ENCODE data around the gene PDCL2.

PDCL2 gene

DNA sequence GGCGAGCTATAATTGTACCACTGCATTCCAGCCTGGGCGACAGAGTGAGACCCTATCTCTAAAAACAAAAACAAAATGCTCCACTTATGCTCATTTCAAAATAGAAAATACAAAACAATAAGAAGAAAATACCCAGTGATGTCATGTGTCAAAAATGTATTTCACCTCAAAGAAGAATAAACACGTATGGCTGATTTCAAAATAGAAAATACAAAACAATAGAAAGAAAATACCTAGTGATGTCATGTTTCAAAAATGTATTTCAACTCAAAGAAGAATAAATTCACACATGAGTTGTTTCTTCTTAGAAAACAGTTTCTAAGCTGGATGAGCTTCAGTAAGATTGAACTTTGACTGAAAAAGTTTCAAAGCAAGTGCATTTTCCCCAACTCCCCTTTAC lies 20.3 kb upstream of the PDCL2 start:
- TF ChIP-seq CTCF (conservative IDR thresholded peaks at IDR 0.05; ENCODE audit: control insufficient read depth, insufficient read depth, low read depth, low read length) = no peak
- no peak for DNase-seq (ENCODE audit: low read depth)
- H3K4me3 ChIP-seq (ENCODE audit: control insufficient read depth, low read depth, low read length) = no peak overlapping the region

DNA sequence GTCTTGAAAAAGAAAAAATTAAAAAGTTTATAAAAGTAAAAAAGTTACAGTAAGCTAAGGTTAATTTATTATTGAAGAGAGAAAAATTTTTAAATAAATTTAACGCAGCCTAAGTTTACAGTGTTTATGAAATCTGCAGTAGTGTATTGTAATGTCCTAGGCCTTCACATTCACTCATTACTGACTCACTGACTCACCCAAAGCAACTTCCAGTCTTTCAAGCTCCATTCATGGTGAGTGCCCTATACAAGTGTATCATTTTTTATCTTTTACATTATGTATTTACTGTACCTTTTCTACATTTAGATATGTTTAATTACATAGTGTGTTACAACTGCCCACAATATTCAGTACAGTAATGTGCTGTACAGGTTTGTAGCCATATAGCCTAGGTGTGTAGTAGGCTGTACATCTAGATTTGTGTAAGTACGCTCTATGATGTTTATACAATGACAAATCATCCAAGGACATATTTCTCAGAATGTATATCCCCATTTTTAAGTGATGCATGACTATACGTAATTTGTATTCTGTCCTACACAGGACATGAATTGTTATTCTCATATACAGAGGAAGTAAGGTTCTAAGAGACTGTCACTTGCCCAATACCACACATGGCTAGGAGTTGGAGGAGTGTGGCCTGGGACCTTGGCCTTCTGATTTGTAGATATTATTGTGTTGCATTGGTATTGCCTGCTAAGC lies 19.5 kb upstream of the PDCL2 start:
- no peak for TF ChIP-seq CTCF (conservative IDR thresholded peaks at IDR 0.05; ENCODE audit: control insufficient read depth, insufficient read depth, low read depth, low read length)
- DNase-seq (ENCODE audit: low read depth) = peak; percentile 4
- H3K4me3 ChIP-seq (ENCODE audit: control insufficient read depth, low read depth, low read length) = no peak overlapping the region

GRCh38 chr4:55610381-55610780 lies 18.3 kb upstream of the PDCL2 start:
- DNase-seq (ENCODE audit: low read depth) = no peak
- TF ChIP-seq CTCF (conservative IDR thresholded peaks at IDR 0.05; ENCODE audit: control insufficient read depth, insufficient read depth, low read depth, low read length) = no peak
- H3K4me3 ChIP-seq (ENCODE audit: control insufficient read depth, low read depth, low read length) = no peak overlapping the region

DNA sequence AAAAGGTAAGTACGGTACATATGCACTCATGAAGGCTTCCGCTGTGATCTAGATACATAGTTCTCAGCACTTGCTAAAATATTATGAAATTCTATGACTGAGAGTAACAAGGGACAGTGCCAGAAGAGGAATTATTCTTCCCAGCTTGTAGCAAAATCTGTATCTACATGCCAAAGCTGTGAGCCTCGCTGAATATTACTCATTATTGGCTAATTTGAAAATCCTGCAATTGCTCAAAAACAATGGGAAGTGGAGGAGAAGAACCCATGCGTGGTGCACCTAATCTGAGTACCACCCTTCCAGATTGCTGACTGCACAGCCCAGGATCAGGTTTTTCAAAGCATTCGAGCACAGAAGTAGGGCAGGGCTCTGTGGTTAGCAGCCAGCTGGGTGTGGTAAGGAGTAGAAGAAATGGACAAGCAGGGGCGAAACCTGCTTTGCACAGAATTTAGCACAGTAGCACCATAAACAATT lies 17.4 kb upstream of the PDCL2 start:
- no peak overlapping the region for H3K4me3 ChIP-seq (ENCODE audit: control insufficient read depth, low read depth, low read length)
- TF ChIP-seq CTCF (conservative IDR thresholded peaks at IDR 0.05; ENCODE audit: control insufficient read depth, insufficient read depth, low read depth, low read length) = no peak
- peak; percentile 80 for DNase-seq (ENCODE audit: low read depth)

DNA sequence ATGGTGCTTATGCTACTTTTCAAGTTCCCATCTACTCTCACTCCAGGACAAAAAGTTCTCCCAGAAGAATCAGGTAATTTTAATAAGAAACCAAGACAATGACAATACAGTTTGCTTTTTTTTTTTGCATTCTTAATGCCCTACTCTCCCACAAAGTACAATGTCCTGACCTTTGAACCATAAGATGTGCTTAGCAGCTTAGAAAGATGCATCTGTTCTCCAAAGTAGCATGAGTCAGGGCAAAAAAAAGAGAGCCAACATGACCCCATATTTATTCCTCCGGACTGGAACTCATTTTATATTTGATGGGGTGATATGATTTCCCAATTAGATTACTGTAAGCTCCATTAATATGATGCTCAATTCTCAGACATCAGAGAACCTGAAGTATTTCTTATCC lies 16.5 kb upstream of the PDCL2 start:
- no peak for TF ChIP-seq CTCF (conservative IDR thresholded peaks at IDR 0.05; ENCODE audit: control insufficient read depth, insufficient read depth, low read depth, low read length)
- no peak overlapping the region for H3K4me3 ChIP-seq (ENCODE audit: control insufficient read depth, low read depth, low read length)
- peak; percentile 57 for DNase-seq (ENCODE audit: low read depth)

DNA sequence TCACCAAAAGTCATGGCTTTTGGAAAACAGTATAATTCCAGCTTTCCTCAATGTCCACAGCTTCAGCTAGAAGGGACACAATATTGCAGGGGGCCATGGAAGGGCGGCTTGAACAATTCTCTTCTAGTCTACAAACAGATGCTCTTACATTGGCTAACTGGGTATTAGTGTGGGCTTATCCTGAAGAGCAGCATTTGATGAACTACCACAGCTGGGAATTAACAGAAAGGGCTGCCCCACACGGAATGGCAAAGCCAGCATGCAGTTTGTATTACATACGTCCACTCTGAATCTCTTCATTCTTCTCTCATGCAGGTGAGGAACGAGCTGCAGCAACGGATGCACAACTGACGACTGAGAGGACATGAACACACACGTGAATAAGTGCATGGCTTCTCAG lies 13.0 kb upstream of the PDCL2 start:
- no peak for DNase-seq (ENCODE audit: low read depth)
- no peak overlapping the region for H3K4me3 ChIP-seq (ENCODE audit: control insufficient read depth, low read depth, low read length)
- no peak for TF ChIP-seq CTCF (conservative IDR thresholded peaks at IDR 0.05; ENCODE audit: control insufficient read depth, insufficient read depth, low read depth, low read length)
